Measurements from ENCODE around the gene RHEB. TPM values are rescaled to one million over a fixed set of nuclear protein-coding genes. Genes with fewer than 3 reads are reported as not detected.

Gene RHEB

Small RNA genes within 50 kb of the gene (microRNA-seq; reads per million reads assigned to microRNA genes)
- not detected for gene MIR3907

Data from HL-60 (cell line).